ENCODE data around the gene KRTAP10-2.

The KRTAP10-2 gene

GRCh38 chr21:44529011-44529421, 22.3 kb downstream of the KRTAP10-2 start:
- no peak for TF ChIP-seq EP300 (IDR thresholded peaks at IDR 0.05; ENCODE audit: borderline replicate concordance)
- no peak for TF ChIP-seq CEBPB (IDR thresholded peaks at IDR 0.05)
- no peak for TF ChIP-seq NFIC (IDR thresholded peaks at IDR 0.05)
- TF ChIP-seq ZBTB7A (IDR thresholded peaks at IDR 0.05; ENCODE audit: low read depth): no peak
- TF ChIP-seq TAF1 (IDR thresholded peaks at IDR 0.05; ENCODE audit: low read depth): no peak
- TF ChIP-seq USF1 (IDR thresholded peaks at IDR 0.05): no peak
- no peak for TF ChIP-seq CREB1 (IDR thresholded peaks at IDR 0.05; ENCODE audit: low read depth)
- no peak for TF ChIP-seq TEAD4 (IDR thresholded peaks at IDR 0.05)
- TF ChIP-seq TCF12 (IDR thresholded peaks at IDR 0.05; ENCODE audit: low read depth): no peak
- no peak for TF ChIP-seq REST (IDR thresholded peaks at IDR 0.05; ENCODE audit: low read depth)
- TF ChIP-seq YY1 (IDR thresholded peaks at IDR 0.05; ENCODE audit: low read depth): no peak
- TF ChIP-seq MAX (IDR thresholded peaks at IDR 0.05): no peak
- no peak for TF ChIP-seq EGR1 (IDR thresholded peaks at IDR 0.05)
- TF ChIP-seq RAD21 (IDR thresholded peaks at IDR 0.05; ENCODE audit: low read depth): no peak
- no peak for TF ChIP-seq FOXM1 (IDR thresholded peaks at IDR 0.05; ENCODE audit: borderline replicate concordance, low read depth)

- TF ChIP-seq CEBPB (IDR thresholded peaks at IDR 0.05) (no peak), RAD21 (IDR thresholded peaks at IDR 0.05; ENCODE audit: low read depth) (no peak), TCF12 (IDR thresholded peaks at IDR 0.05; ENCODE audit: low read depth) (no peak)
Measured at GRCh38 chr21:44528634-44528995, 22.7 kb downstream of the KRTAP10-2 start.

- TF ChIP-seq RAD21 (IDR thresholded peaks at IDR 0.05; ENCODE audit: low read depth): no peak
- no peak for TF ChIP-seq TCF12 (IDR thresholded peaks at IDR 0.05; ENCODE audit: low read depth)
- TF ChIP-seq TAF1 (IDR thresholded peaks at IDR 0.05; ENCODE audit: low read depth): no peak
- TF ChIP-seq CREB1 (IDR thresholded peaks at IDR 0.05; ENCODE audit: low read depth): no peak
- TF ChIP-seq USF1 (IDR thresholded peaks at IDR 0.05): no peak
- no peak for TF ChIP-seq FOXM1 (IDR thresholded peaks at IDR 0.05; ENCODE audit: borderline replicate concordance, low read depth)
Measured at GRCh38 chr21:44527983-44528633, 23.2 kb downstream of the KRTAP10-2 start.

- TF ChIP-seq FOXM1 (IDR thresholded peaks at IDR 0.05; ENCODE audit: borderline replicate concordance, low read depth) (no peak), YY1 (IDR thresholded peaks at IDR 0.05; ENCODE audit: low read depth) (no peak), CREB1 (IDR thresholded peaks at IDR 0.05; ENCODE audit: low read depth) (no peak), REST (IDR thresholded peaks at IDR 0.05; ENCODE audit: low read depth) (no peak), USF1 (IDR thresholded peaks at IDR 0.05) (no peak), EGR1 (IDR thresholded peaks at IDR 0.05) (no peak), TAF1 (IDR thresholded peaks at IDR 0.05; ENCODE audit: low read depth) (no peak), CEBPB (IDR thresholded peaks at IDR 0.05) (no peak), EP300 (IDR thresholded peaks at IDR 0.05; ENCODE audit: borderline replicate concordance) (no peak), TEAD4 (IDR thresholded peaks at IDR 0.05) (no peak), ZBTB7A (IDR thresholded peaks at IDR 0.05; ENCODE audit: low read depth) (no peak), RAD21 (IDR thresholded peaks at IDR 0.05; ENCODE audit: low read depth) (no peak), NFIC (IDR thresholded peaks at IDR 0.05) (no peak), TCF12 (IDR thresholded peaks at IDR 0.05; ENCODE audit: low read depth) (no peak), MAX (IDR thresholded peaks at IDR 0.05) (no peak)
Measured at GRCh38 chr21:44527156-44527982, 23.9 kb downstream of the KRTAP10-2 start.

Measured in Ishikawa (cell line).